Choroid plexus epithelial cell (primary cell): ENCODE results near the gene DEFB113.
"Not testable (repeated sequence)": the region's sequence is repeated elsewhere in the genome, so short reads cannot be mapped to it uniquely, and the experiment has no call there.

Experiments
- DNase-seq: peaks from one replicate; pipeline ENCODE4 v3.0.0-alpha.2; 2010; ENCODE audit warnings: low read depth
- H3K4me3 ChIP-seq: 2 replicates; pipeline ENCODE4 v1.5.1; 2011; ENCODE audit warnings: low read depth, mild to moderate bottlenecking, control low read depth, low read length, moderate library complexity
- CTCF ChIP-seq: conservative IDR thresholded peaks from 2 replicates; pipeline ENCODE4 v1.5.1; 2011; ENCODE audit warnings: low read depth, mild to moderate bottlenecking, control low read depth, inconsistent platforms, low read length, moderate library complexity

The DEFB113 gene

DNA sequence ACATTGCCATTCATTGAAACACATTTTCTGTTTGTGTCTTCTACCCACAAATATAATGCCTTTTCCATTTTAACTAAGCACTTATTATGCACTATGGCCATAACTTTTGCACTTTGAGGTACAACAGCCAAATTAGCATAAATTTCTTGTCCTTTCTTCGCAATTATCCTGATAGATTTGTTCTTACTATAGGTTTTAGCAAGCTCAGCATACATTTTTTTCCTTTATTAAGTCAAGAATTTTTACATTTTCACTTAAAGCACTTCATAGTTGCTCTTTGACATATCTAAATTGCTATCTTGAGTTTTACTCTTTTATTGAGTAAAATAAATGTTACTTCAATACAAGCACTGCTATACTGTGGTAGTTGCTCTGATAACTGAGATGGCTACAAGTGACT is 11.2 kb downstream of the DEFB113 start:
- H3K4me3 ChIP-seq = no peak overlapping the region
- TF ChIP-seq CTCF = no peak
- DNase-seq = no peak

DNA sequence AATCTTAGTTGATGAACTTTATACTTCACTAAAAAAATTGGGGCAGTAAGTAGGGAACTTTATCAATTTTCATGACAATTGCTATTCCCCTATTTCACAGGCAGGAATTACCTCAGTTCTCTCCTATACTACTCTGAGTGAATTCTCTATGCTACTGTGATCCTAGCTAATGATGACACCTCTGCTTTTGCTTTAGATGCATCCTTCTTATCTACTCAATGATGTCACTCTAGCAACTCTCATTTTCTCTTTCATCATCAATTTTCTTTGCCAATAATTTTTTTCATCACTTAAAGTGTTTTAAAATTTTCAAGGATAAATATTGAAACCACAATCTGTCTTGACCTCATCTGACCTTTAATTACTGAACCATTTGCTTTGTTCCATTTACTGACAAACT is 13.6 kb downstream of the DEFB113 start:
- no peak for TF ChIP-seq CTCF
- DNase-seq = no peak
- H3K4me3 ChIP-seq = no peak overlapping the region

GRCh38 chr6:49951926-49952325 is 17.5 kb downstream of the DEFB113 start:
- H3K4me3 ChIP-seq = no peak overlapping the region
- TF ChIP-seq CTCF = no peak
- no peak for DNase-seq

DNA sequence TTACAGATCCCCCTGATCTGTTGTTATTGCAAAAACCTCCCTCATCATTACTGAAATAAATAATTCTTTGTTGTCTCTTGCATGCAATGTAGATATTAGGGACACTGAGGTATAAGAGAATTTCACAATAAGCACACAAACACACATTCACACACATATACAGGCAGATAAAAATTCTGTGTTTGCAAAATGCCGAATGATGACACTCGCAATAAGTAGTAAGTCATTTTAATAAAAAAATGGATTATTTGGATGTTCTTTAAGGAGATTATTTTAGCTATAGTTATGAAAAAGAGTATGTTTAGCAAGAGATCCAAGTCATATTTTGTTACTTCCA is 19.0 kb downstream of the DEFB113 start:
- TF ChIP-seq CTCF = no peak
- no peak for DNase-seq
- H3K4me3 ChIP-seq = no peak overlapping the region

GRCh38 chr6:49949062-49949461 is 20.4 kb downstream of the DEFB113 start:
- no peak for DNase-seq
- TF ChIP-seq CTCF = no peak

GRCh38 chr6:49946835-49947234 is 22.6 kb downstream of the DEFB113 start:
- DNase-seq = no peak
- no peak for TF ChIP-seq CTCF
- H3K4me3 ChIP-seq = no peak overlapping the region

More at GRCh38 chr6:49949062-49949461, 20.4 kb downstream of the DEFB113 start:
- H3K4me3 ChIP-seq = no peak overlapping the region

- not testable (repeated sequence) for DNase-seq, H3K4me3 ChIP-seq
Observed at GRCh38 chr6:49944068-49944467, 25.4 kb downstream of the DEFB113 start.

DNA sequence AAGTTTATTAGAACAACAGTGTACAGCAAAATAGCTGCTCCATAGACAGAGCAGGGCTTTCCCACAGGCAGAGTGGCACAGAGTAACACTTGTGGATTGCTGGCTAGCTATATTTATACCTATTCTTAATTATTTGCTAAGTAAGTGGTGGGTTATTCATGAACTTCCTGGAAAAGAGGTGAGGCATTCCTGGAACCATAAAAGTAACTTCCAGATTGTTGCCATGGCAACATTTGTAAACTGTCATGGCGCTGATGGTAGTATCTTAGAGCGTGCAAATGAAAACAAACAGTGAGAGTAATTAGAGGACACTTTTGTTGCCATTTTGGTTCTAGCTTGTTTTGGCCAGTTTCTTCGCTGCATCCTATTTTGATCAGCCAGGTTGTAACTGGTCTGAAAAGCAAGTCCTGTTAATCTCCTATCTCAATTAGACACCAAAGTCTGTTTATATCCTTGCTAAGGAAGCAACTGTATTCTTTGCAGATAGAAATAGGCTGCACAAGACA is 29.4 kb downstream of the DEFB113 start:
- no peak for DNase-seq
- no peak for TF ChIP-seq CTCF
- H3K4me3 ChIP-seq = no peak overlapping the region
